Measurements from ENCODE around the gene TM4SF20. TPM values are rescaled to one million over a fixed set of nuclear protein-coding genes. Genes with fewer than 3 reads are reported as not detected.
"Not testable (repeated sequence)": the region's sequence is repeated elsewhere in the genome, so short reads cannot be mapped to it uniquely, and the experiment has no call there.

The TM4SF20 gene
- total RNA-seq, 2 donors from 2014 or later = not detected

- Mint-ChIP-seq H3K9me3 (no peaks in the 10 kb centered on the region), H3K27ac (no peak overlapping the region), H3K36me3 (peaks cover 0 to 7% of the 10 kb centered on the region in 2 donors)
- DNase-seq (ENCODE audit: low spot score in 2 of 2) (no peak), ATAC-seq (no peak)
Observed at GRCh38 chr2:227404585-227405271, 25.6 kb upstream of the TM4SF20 start.

GRCh38 chr2:227402959-227403358 lies 23.9 kb upstream of the TM4SF20 start:
- Mint-ChIP-seq H3K27ac (no peak overlapping the region), H3K36me3 (peaks cover 0 to 2% of the 10 kb centered on the region in 2 donors), H3K9me3 (no peaks in the 10 kb centered on the region)
- DNase-seq (ENCODE audit: low spot score in 2 of 2) = no peak
- peak; percentile 48 to 62 for ATAC-seq

- DNase-seq (ENCODE audit: low spot score in 2 of 2) (no peak), ATAC-seq (no peak)
- Mint-ChIP-seq H3K27ac (peak overlapping the region in 1 of 2 donors; percentile 6), H3K9me3 (no peaks in the 10 kb centered on the region), H3K36me3 (no peaks in the 10 kb centered on the region)
Observed at GRCh38 chr2:227402321-227402720, 23.2 kb upstream of the TM4SF20 start.

- H3K27ac Mint-ChIP-seq = no peak overlapping the region
- ATAC-seq (no peak), DNase-seq (ENCODE audit: low spot score in 2 of 2) (no peak)
- H3K36me3 Mint-ChIP-seq = no peaks in the 10 kb centered on the region
- H3K9me3 Mint-ChIP-seq = peaks cover 0 to 4% of the 10 kb centered on the region in 2 donors
Observed at GRCh38 chr2:227401550-227401949, 22.4 kb upstream of the TM4SF20 start.

- no peak overlapping the region for H3K27ac Mint-ChIP-seq
Observed at GRCh38 chr2:227398684-227399670, 19.9 kb upstream of the TM4SF20 start.

GRCh38 chr2:227397562-227397961 lies 18.5 kb upstream of the TM4SF20 start:
- H3K36me3 Mint-ChIP-seq = no peaks in the 10 kb centered on the region
- H3K27ac Mint-ChIP-seq = peak overlapping the region in 1 of 2 donors; percentile 61
- H3K9me3 Mint-ChIP-seq = peaks cover 0 to 4% of the 10 kb centered on the region in 2 donors
- DNase-seq (ENCODE audit: low spot score in 2 of 2) = no peak
- no peak for ATAC-seq

More at GRCh38 chr2:227398684-227399670, 19.9 kb upstream of the TM4SF20 start:
- DNase-seq (ENCODE audit: low spot score in 2 of 2) = no peak
- ATAC-seq = no peak
- Mint-ChIP-seq H3K9me3 (peaks cover 0 to 4% of the 10 kb centered on the region in 2 donors), H3K36me3 (no peaks in the 10 kb centered on the region)

- DNase-seq (ENCODE audit: low spot score in 2 of 2) (no peak), ATAC-seq (no peak)
- Mint-ChIP-seq H3K27ac (no peak overlapping the region), H3K36me3 (no peaks in the 10 kb centered on the region), H3K9me3 (peaks cover 0 to 4% of the 10 kb centered on the region in 2 donors)
Observed at GRCh38 chr2:227395556-227395955, 16.4 kb upstream of the TM4SF20 start.

- Mint-ChIP-seq H3K27ac (no peak overlapping the region), H3K9me3 (peaks cover 0 to 4% of the 10 kb centered on the region in 2 donors), H3K36me3 (no peaks in the 10 kb centered on the region)
- DNase-seq (ENCODE audit: low spot score in 2 of 2) (no peak), ATAC-seq (no peak)
Observed at GRCh38 chr2:227394401-227394800, 15.3 kb upstream of the TM4SF20 start.

- no peak for DNase-seq (ENCODE audit: low spot score in 2 of 2)
- H3K36me3 Mint-ChIP-seq = no peaks in the 10 kb centered on the region
- no peaks in the 10 kb centered on the region for H3K9me3 Mint-ChIP-seq
- ATAC-seq = no peak
- H3K27ac Mint-ChIP-seq = no peak overlapping the region
Observed at GRCh38 chr2:227390468-227391256, 11.6 kb upstream of the TM4SF20 start.

- no peaks in the 10 kb centered on the region for H3K9me3 Mint-ChIP-seq
- ATAC-seq (no peak), DNase-seq (ENCODE audit: low spot score in 2 of 2) (no peak)
- no peaks in the 10 kb centered on the region for H3K36me3 Mint-ChIP-seq
- H3K27ac Mint-ChIP-seq = peak overlapping the region in 1 of 2 donors; percentile 29
Observed at GRCh38 chr2:227389661-227390060, 10.6 kb upstream of the TM4SF20 start.

GRCh38 chr2:227389231-227389630 lies 10.1 kb upstream of the TM4SF20 start:
- DNase-seq (ENCODE audit: low spot score in 2 of 2) = no peak
- Mint-ChIP-seq H3K9me3 (no peaks in the 10 kb centered on the region), H3K36me3 (no peaks in the 10 kb centered on the region), H3K27ac (no peak overlapping the region)
- no peak for ATAC-seq

- ATAC-seq = no peak
- Mint-ChIP-seq H3K9me3 (no peaks in the 10 kb centered on the region), H3K36me3 (no peaks in the 10 kb centered on the region), H3K27ac (no peak overlapping the region)
- no peak for DNase-seq (ENCODE audit: low spot score in 2 of 2)
Observed at GRCh38 chr2:227388537-227389011, 9.5 kb upstream of the TM4SF20 start.

GRCh38 chr2:227387583-227387982 lies 8.5 kb upstream of the TM4SF20 start, which contains the start of gene SCYGR1:
TSS of gene SCYGR1 (minus strand) at chr2:227387949. CDS start at chr2:227387949, 0 bp downstream.
- ATAC-seq; H3K27ac Mint-ChIP-seq; H3K36me3 Mint-ChIP-seq; DNase-seq (ENCODE audit: low spot score in 2 of 2); H3K9me3 Mint-ChIP-seq: not testable (repeated sequence)

- H3K9me3 Mint-ChIP-seq = peaks cover 0 to 11% of the 10 kb centered on the region in 2 donors
- H3K36me3 Mint-ChIP-seq = peaks cover 0 to 12% of the 10 kb centered on the region in 2 donors
- DNase-seq (ENCODE audit: low spot score in 2 of 2) (no peak), ATAC-seq (peak in 1 of 2 donors; percentile 16)
- no peak overlapping the region for H3K27ac Mint-ChIP-seq
Observed at GRCh38 chr2:227386630-227387029, 7.5 kb upstream of the TM4SF20 start.

- ATAC-seq (no peak), DNase-seq (ENCODE audit: low spot score in 2 of 2) (no peak)
- peaks cover 0 to 14% of the 10 kb centered on the region in 2 donors for H3K36me3 Mint-ChIP-seq
- no peak overlapping the region for H3K27ac Mint-ChIP-seq
- peaks cover 0 to 14% of the 10 kb centered on the region in 2 donors for H3K9me3 Mint-ChIP-seq
Observed at GRCh38 chr2:227383686-227384085, 4.6 kb upstream of the TM4SF20 start.

- peaks cover 0 to 14% of the 10 kb centered on the region in 2 donors for H3K36me3 Mint-ChIP-seq
- DNase-seq (ENCODE audit: low spot score in 2 of 2) = not testable (repeated sequence)
- peaks cover 0 to 14% of the 10 kb centered on the region in 2 donors for H3K9me3 Mint-ChIP-seq
- peak in 1 of 2 donors; percentile 62 for ATAC-seq
- H3K27ac Mint-ChIP-seq = peak overlapping the region in 1 of 2 donors; percentile 8
Observed at GRCh38 chr2:227382241-227382835, 3.2 kb upstream of the TM4SF20 start.
